HG02798 (cell line): Measurements from ENCODE around the gene GLRA3.

ENCODE experiments used
- ATAC-seq: cut with Tn5 transposase; IDR thresholded peaks from one replicate; pipeline ENCODE4 v1.9.1; 2021; ENCODE audit warnings: mild to moderate bottlenecking; ENCODE audit not compliant: unreplicated experiment, poor library complexity

Gene GLRA3

DNA sequence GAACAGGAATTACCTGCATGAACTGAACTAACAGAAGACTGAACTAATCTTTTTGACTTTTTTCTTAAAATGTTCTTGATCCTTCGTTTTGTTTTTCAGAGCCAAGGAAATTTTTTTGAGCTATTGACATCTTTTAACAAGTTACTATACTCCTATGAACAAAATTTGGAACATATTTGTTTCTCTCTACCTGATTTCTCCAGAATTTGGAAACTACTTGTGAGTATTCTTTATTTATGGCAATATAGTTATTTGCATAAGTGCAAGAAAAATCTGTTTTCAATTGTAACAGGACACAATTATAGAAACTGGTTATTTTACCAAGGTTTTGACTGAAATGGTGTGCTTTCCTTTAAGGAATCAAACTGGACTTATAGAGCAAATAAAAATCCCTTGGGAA lies 217.3 kb downstream of the GLRA3 start:
- ATAC-seq = no peak

DNA sequence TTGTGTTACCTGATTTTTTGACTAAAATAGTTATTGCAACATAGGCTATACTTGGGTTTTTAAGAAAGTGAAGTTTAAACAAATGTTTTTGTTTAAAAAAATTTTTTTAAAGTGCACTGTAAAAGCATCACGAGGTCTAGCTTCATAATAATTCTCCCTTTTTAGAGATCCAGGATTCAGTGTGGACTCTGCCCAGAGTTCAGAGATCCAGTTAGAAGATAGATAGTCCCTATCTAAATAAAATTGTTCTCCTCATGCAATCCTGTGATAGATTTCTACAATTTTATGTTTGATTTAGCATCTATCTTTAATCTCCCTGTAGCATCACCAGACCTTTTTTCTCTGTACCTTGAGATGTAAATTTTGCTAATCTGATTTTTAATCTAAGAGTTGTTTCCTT lies 221.3 kb downstream of the GLRA3 start:
- no peak for ATAC-seq

DNA sequence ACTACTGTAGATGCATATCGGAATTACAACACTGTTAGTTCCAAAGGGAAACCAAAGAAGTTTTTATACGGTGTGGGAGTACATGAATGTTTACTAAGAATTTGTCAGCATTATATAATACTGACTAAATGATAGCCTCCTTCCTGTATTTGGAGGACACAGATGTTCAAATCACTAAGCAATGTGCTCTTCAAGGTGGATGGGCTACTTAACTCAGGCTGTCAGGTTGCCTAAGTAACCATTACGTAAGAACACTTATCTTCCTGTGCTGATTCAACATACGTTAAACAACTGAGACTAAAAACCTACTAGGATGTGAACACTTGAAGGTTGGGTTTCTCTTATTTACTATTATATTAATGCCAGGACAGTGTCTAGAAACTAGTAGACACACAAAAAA lies 224.8 kb downstream of the GLRA3 start:
- no peak for ATAC-seq

DNA sequence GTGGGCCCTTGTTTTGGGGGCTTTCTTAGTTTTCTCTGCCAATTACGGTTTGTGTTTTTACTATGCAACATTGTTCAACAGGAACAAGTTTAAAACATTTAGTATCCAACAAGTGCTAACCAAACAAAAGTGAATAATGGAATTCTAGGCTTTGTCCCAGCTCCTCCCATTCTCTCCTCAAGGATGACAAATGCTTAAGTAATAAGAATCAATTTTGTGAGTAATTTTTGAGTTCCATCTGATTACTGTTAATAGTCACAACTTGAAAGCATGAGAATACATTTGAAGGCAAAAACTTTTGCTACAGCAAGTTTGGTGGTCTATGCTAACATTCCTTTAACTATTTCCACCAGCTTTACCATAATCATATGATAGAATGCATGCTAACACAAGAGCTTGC lies 228.7 kb downstream of the GLRA3 start:
- ATAC-seq = no peak

- ATAC-seq = no peak
Observed at GRCh38 chr4:174598800-174599199, 230.2 kb downstream of the GLRA3 start.

- no peak for ATAC-seq
Observed at GRCh38 chr4:174596513-174596912, 232.5 kb downstream of the GLRA3 start.

GRCh38 chr4:174595141-174595929 lies 233.7 kb downstream of the GLRA3 start:
- ATAC-seq = no peak

DNA sequence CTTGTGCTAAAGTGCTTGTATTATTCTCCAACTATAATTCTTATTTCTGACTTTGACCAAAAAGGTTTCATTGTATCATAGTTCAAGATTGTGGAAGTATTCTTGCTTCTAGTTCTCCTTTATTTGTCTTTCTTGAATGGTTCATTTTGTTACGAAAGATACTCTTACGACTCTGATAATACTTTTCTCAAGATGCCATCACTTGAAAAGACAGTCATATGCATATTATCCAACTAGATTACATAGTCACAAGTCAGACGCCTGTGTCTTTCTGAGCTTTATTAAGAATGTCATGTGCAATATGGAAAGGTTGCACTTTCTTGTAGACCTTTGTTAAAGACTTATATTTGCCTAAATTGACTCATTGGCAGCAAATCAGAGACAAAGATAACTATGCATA lies 235.3 kb downstream of the GLRA3 start:
- no peak for ATAC-seq

GRCh38 chr4:174592985-174593335 lies 236.1 kb downstream of the GLRA3 start:
- ATAC-seq = no peak

DNA sequence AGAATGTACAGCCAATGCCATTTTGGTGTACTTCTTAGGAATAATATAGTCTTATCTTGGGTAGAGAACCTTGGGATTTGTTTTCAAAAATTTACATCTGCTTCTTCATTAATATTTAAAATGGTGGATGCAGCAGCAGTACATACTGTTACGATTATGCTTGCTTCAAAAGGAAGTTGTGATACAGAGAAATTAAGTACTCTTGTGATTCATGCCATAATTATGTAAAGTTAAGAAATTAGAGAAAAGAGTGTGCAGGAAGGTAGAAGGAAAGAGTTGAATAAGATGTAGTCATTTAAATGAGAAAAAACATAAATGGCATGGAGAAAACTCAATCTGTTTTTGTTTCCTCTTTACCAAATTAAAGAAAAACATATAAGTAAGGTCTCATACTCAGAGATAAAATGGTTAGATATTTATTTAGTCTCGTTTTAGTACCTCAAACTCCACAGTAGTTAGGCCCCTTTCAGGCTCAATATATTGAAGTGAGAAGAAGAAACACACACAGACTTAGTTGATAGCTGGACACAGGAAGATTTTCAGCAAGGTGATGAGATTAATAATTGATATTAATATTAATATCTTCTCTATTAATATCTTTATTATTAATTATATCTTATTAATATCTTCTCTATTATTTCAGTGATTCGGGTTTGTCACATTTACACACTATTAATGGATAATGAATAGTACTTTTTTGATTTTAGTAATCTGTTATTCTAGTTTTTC lies 236.6 kb downstream of the GLRA3 start:
- no peak for ATAC-seq

GRCh38 chr4:174591243-174592021 lies 237.6 kb downstream of the GLRA3 start:
- ATAC-seq = peak; percentile 66

DNA sequence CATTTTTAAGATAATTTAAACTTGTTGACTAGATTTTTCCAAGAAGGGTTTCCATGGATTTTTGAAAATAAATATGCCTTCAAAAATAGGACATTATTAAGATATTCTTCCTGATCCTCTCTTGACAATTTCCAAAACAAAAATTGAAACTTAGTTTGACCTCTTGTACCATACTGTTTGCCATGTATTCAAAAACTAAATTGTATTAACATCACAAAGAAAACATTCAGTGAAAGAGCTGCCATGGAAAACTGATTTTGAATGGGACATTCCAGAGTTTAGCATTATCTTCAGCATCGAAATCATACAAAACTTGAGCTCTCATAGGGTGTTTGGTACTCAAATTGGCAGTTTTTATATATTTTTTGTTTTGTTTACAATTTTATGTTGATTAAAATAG lies 238.7 kb downstream of the GLRA3 start:
- no peak for ATAC-seq
